HS-5 (cell line): ENCODE data around the gene RNF152.

Source experiments
- DNase-seq: peaks from one replicate; pipeline ENCODE4 v3.0.0-alpha.2; 2012; ENCODE audit warnings: low read depth

RNF152 gene

GRCh38 chr18:61894751-61895524, 2.1 kb upstream of the RNF152 start:
- no peak for DNase-seq

- no peak for DNase-seq
Observed at GRCh38 chr18:61893971-61894750, 1.4 kb upstream of the RNF152 start.

- DNase-seq, result no peak
Observed at GRCh38 chr18:61893309-61893970, 633 bp upstream of the RNF152 start.

- no peak for DNase-seq
Observed at GRCh38 chr18:61891894-61892293, 913 bp downstream of the RNF152 start.

GRCh38 chr18:61891271-61891670, 1.5 kb downstream of the RNF152 start:
- no peak for DNase-seq

GRCh38 chr18:61890344-61890743, 2.5 kb downstream of the RNF152 start:
- no peak for DNase-seq

- no peak for DNase-seq
Observed at GRCh38 chr18:61889541-61889940, 3.3 kb downstream of the RNF152 start.

- DNase-seq, result no peak
Observed at GRCh38 chr18:61888622-61889021, 4.2 kb downstream of the RNF152 start.

GRCh38 chr18:61887838-61888237, 5.0 kb downstream of the RNF152 start:
- DNase-seq, result no peak

- no peak for DNase-seq
Observed at GRCh38 chr18:61883547-61883946, 9.3 kb downstream of the RNF152 start.

- DNase-seq, result no peak
Observed at GRCh38 chr18:61882296-61883004, 10.4 kb downstream of the RNF152 start.

GRCh38 chr18:61876899-61877298, 15.9 kb downstream of the RNF152 start:
- DNase-seq, result no peak

GRCh38 chr18:61870151-61870550, 22.7 kb downstream of the RNF152 start:
- no peak for DNase-seq

GRCh38 chr18:61869636-61870035, 23.2 kb downstream of the RNF152 start:
- no peak for DNase-seq

GRCh38 chr18:61865466-61866175, 27.2 kb downstream of the RNF152 start:
- DNase-seq, result no peak

- DNase-seq, result no peak
Observed at GRCh38 chr18:61861372-61861771, 31.4 kb downstream of the RNF152 start.

- DNase-seq, result no peak
Observed at GRCh38 chr18:61860302-61860701, 32.5 kb downstream of the RNF152 start.

GRCh38 chr18:61859113-61859512, 33.7 kb downstream of the RNF152 start:
- DNase-seq, result no peak

GRCh38 chr18:61856678-61857077, 36.1 kb downstream of the RNF152 start:
- DNase-seq, result no peak

- no peak for DNase-seq
Observed at GRCh38 chr18:61855449-61856378, 37.1 kb downstream of the RNF152 start.
